ENCODE results near the gene AGBL1. TPM values are rescaled to one million over a fixed set of nuclear protein-coding genes. Genes with fewer than 3 reads are reported as not detected.

Gene AGBL1
- polyA plus RNA-seq, 1 experiment: not detected

GRCh38 chr15:86377914-86378313 is 298.2 kb downstream of the AGBL1 start:
- POLR2A ChIA-PET: no interaction called here
- CTCF ChIA-PET: no interaction called here
- no peak for TF ChIP-seq CTCF (IDR thresholded peaks at IDR 0.05; ENCODE audit: insufficient read depth, low read depth, low read length)
- Histone ChIP-seq H3K36me3 (ENCODE audit: control insufficient read depth, insufficient read depth, low read length) (no peaks in the 10 kb centered on the region), H3K27me3 (ENCODE audit: control insufficient read depth, insufficient read depth, low read length) (no peaks in the 10 kb centered on the region), H3K4me3 (ENCODE audit: low read depth, low read length) (no peak overlapping the region)
- DNase-seq (ENCODE audit: low read depth): no peak

DNA sequence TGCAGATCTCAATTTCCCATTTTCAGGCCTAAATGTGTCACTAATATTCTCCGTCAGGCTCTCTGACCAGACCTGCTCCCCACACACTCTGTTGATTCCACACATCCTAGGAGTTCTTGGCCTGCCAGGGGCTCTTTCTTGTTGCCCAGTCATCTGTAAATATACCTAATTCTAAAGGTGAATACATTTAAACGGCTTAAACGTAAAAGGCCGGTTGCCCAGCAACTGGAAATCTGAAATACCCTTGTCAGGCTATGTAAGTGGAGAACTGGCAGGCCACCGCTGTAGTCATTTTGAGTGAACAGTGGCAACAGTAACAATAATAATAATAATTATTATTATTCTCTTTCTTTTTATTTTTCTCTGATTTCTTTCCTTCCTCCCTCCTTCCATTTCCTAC is 302.7 kb downstream of the AGBL1 start:
- no peak for TF ChIP-seq CTCF (IDR thresholded peaks at IDR 0.05; ENCODE audit: insufficient read depth, low read depth, low read length)
- no peak overlapping the region for H3K4me3 ChIP-seq (ENCODE audit: low read depth, low read length)
- no peaks in the 10 kb centered on the region for H3K36me3 ChIP-seq (ENCODE audit: control insufficient read depth, insufficient read depth, low read length)
- ChIA-PET POLR2A (no interaction called here), CTCF (no interaction called here)
- H3K27me3 ChIP-seq (ENCODE audit: control insufficient read depth, insufficient read depth, low read length): no peaks in the 10 kb centered on the region
- DNase-seq (ENCODE audit: low read depth): no peak

- Histone ChIP-seq H3K36me3 (ENCODE audit: control insufficient read depth, insufficient read depth, low read length) (no peaks in the 10 kb centered on the region), H3K27me3 (ENCODE audit: control insufficient read depth, insufficient read depth, low read length) (no peaks in the 10 kb centered on the region), H3K4me3 (ENCODE audit: low read depth, low read length) (no peak overlapping the region)
- no peak for TF ChIP-seq CTCF (IDR thresholded peaks at IDR 0.05; ENCODE audit: insufficient read depth, low read depth, low read length)
- POLR2A ChIA-PET: no interaction called here
- DNase-seq (ENCODE audit: low read depth): no peak
- CTCF ChIA-PET: no interaction called here
These were observed 303.9 kb downstream of the AGBL1 start for GRCh38 chr15:86383611-86384010.

- no peak for DNase-seq (ENCODE audit: low read depth)
- Histone ChIP-seq H3K4me3 (ENCODE audit: low read depth, low read length) (no peak overlapping the region), H3K27me3 (ENCODE audit: control insufficient read depth, insufficient read depth, low read length) (no peaks in the 10 kb centered on the region), H3K36me3 (ENCODE audit: control insufficient read depth, insufficient read depth, low read length) (no peaks in the 10 kb centered on the region)
- ChIA-PET CTCF (no interaction called here), POLR2A (no interaction called here)
- no peak for TF ChIP-seq CTCF (IDR thresholded peaks at IDR 0.05; ENCODE audit: insufficient read depth, low read depth, low read length)
These were observed 304.5 kb downstream of the AGBL1 start for GRCh38 chr15:86384186-86384585.

GRCh38 chr15:86392296-86392695 is 312.6 kb downstream of the AGBL1 start:
- H3K4me3 ChIP-seq (ENCODE audit: low read depth, low read length): no peak overlapping the region
- TF ChIP-seq CTCF (IDR thresholded peaks at IDR 0.05; ENCODE audit: insufficient read depth, low read depth, low read length): no peak
- DNase-seq (ENCODE audit: low read depth): no peak
- no peaks in the 10 kb centered on the region for H3K27me3 ChIP-seq (ENCODE audit: control insufficient read depth, insufficient read depth, low read length)
- ChIA-PET CTCF (no interaction called here), POLR2A (no interaction called here)
- no peaks in the 10 kb centered on the region for H3K36me3 ChIP-seq (ENCODE audit: control insufficient read depth, insufficient read depth, low read length)

Measured in BJ (cell line).